Sigmoid colon (tissue), 4 donors: ENCODE data around the gene VAMP8.

Source experiments
- POLR2AphosphoS5 ChIP-seq, 4 donors: sonication (generic); formaldehyde crosslinking; IDR thresholded peaks; one replicate each; pipeline ENCODE4 v1.6.1; 2017; ENCODE audit warnings: antibody characterized with exemption in 4 of 4
- TF ChIP-seq, protein P1 (sequence below), 4 experiments: fragments of 450-650 bp in 3 of 4; fragments of 200-600 bp in 1 of 4; IDR thresholded peaks; one replicate each; pipeline ENCODE4 v1.5.1; 2016 to 2019; ENCODE audit warnings: antibody characterized with exemption in 4 of 4, mild to moderate bottlenecking in 3 of 4, moderate library complexity in 2 of 4

DNA sequence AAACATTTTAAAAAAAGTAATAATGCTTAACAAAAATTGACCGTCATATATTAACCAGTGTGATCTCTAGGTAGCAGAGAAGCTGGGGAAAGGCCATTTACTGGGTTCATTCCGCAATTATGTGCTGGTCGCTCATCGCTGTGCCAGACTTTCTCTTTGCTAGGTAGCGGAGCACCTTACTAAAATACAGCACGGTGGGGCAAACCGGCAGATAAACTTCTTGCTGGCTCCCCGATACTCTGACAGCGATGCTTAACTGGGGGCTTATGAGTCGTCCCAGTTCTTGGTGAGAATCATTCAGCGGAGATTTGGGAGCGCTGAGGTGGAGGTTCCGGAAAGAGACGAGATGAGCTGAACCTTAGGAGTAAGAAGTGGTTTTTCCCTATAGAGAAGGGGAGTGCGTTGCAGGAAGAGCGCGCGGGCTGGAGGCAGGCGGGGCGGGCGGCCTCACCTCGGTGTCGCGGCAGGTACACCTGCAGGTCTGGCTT, 33.9 kb downstream of the VAMP8 start:
- TF ChIP-seq, protein P1, sequence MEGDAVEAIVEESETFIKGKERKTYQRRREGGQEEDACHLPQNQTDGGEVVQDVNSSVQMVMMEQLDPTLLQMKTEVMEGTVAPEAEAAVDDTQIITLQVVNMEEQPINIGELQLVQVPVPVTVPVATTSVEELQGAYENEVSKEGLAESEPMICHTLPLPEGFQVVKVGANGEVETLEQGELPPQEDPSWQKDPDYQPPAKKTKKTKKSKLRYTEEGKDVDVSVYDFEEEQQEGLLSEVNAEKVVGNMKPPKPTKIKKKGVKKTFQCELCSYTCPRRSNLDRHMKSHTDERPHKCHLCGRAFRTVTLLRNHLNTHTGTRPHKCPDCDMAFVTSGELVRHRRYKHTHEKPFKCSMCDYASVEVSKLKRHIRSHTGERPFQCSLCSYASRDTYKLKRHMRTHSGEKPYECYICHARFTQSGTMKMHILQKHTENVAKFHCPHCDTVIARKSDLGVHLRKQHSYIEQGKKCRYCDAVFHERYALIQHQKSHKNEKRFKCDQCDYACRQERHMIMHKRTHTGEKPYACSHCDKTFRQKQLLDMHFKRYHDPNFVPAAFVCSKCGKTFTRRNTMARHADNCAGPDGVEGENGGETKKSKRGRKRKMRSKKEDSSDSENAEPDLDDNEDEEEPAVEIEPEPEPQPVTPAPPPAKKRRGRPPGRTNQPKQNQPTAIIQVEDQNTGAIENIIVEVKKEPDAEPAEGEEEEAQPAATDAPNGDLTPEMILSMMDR (IDR thresholded peaks at IDR 0.05): no peak
- TF ChIP-seq POLR2AphosphoS5 (IDR thresholded peaks at IDR 0.05): no peak
